Testis (tissue), 3 donors: ENCODE measurements around the gene SCN4A. TPM values are rescaled to one million over a fixed set of nuclear protein-coding genes. Genes with fewer than 3 reads are reported as not detected.
A peak's percentile ranks its signal among the peaks of the same experiment; 100 is the strongest.

Experiments
- DNase-seq: peaks from one replicate; pipeline ENCODE4 v3.0.0-alpha.2; 2019
- H3K27ac ChIP-seq, 2 donors: fragments of 200-600 bp; sonication (generic); one replicate each; pipeline ENCODE4 v1.5.1; 2019
- H3K27me3 ChIP-seq: fragments of 200-600 bp; sonication (generic); one replicate; pipeline ENCODE4 v1.5.1; 2019
- H3K36me3 ChIP-seq: fragments of 200-600 bp; sonication (generic); one replicate; pipeline ENCODE4 v1.5.1; 2017; ENCODE audit warnings: low read depth; ENCODE audit errors: missing control alignments
- H3K4me1 ChIP-seq: fragments of 200-600 bp; sonication (generic); one replicate; pipeline ENCODE4 v1.5.1; 2019
- H3K4me3 ChIP-seq, 2 donors: fragments of 200-600 bp; sonication (generic); one replicate each; pipeline ENCODE4 v1.5.1; 2017 to 2019
- H3K9me3 ChIP-seq: fragments of 200-600 bp; sonication (generic); one replicate; pipeline ENCODE4 v1.5.1; 2017
- POLR2A ChIP-seq: fragments of 450-650 bp; IDR thresholded peaks from one replicate; pipeline ENCODE4 v1.6.1; 2017; ENCODE audit warnings: antibody characterized with exemption, mild to moderate bottlenecking, moderate library complexity
- WGBS, 2 donors: methylation state at CpG; one replicate each; pipeline ENCODE4 v1.1.5; 2018; 5-methylcytosine and 5-hydroxymethylcytosine counted together
- intact Hi-C: fragments of 100-400 bp; cut with DNase I; formaldehyde crosslinking; loops from one replicate; pipeline ENCODE4 v1.15.1; 2023; ENCODE audit warnings: low total_unique reads
- polyA plus RNA-seq: library from polyadenylated mRNA; stranded (reverse); fragments of 350-450 nt; fragmentation: Illumina TruSeq; extraction: RNeasy Lipid Tissue Mini Kit (QIAGEN cat#74804); gene quantifications from one replicate; pipeline ENCODE4 v1.2.3, GENCODE V29; 2014; ENCODE audit warnings: low read depth, low replicate concordance; ENCODE audit not compliant: insufficient read depth
- total RNA-seq, 2 donors: library from RNA; depleted of rRNA; stranded (reverse); fragments of >200 nt; gene quantifications; one replicate each; pipeline ENCODE4 v1.2.3, GENCODE V29; 2016
- TF ChIP-seq, protein P1 (sequence below), 3 experiments: fragments of 450-650 bp in 2 of 3; fragments of 200-600 bp in 1 of 3; sonication (generic) in 1 of 3; IDR thresholded peaks; one replicate each; pipeline ENCODE4 v1.5.1; 2016 to 2019; ENCODE audit warnings: antibody characterized with exemption in 3 of 3, mild to moderate bottlenecking in 2 of 3, moderate library complexity in 1 of 3

Gene SCN4A
- total and polyA plus RNA-seq, 3 donors from 2014 or later, result 2.0 to 2.8 (median 2.3) TPM

DNA sequence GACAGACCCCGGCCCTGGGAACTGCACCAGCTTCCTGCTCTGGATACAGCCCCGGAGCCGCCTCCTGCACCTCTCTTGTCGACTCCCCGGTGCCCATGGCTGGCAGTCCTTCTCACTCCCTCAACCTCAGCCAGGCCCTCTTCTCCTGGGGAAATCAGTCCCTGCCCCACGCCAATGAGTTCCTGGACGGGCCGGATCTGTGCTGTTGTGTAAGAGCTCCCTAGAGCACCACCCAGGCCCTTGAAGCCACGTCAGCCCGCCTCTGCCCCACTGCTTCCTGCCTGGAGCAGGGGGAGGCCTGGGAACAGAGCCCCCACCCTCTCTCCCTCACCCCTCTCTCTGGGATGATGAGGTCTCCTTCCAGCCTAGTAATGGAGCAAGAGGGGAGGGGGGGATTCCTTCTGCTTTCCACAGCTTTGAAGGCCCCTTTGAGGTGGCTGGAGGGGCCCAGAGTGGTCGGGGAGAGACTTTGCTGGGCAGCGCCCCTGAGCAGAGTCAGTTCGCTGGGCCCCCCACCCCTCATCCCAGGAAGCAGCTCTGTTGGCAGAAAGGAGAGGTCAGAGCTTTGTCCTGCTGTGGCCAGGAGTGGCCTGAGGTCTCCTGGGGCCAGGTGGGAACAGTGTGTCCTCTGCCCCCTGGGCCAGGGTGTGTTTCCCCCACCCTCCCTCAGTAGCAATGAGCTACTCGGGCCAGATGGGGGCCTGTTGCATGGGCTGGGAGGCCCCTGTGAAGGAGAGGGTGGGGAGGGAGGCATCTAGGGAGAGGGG lies 29.2 kb upstream of the SCN4A start:
- Histone ChIP-seq H3K4me3 (no peak overlapping the region), H3K27ac (no peak overlapping the region), H3K36me3 (no peaks in the 10 kb centered on the region), H3K27me3 (no peaks in the 10 kb centered on the region), H3K4me1 (peaks cover 10% of the 10 kb centered on the region), H3K9me3 (no peaks in the 10 kb centered on the region)
- DNase-seq, result no peak
- intact Hi-C loops, result no loop called here
- TF ChIP-seq POLR2A, result no peak
- TF ChIP-seq, protein P1, sequence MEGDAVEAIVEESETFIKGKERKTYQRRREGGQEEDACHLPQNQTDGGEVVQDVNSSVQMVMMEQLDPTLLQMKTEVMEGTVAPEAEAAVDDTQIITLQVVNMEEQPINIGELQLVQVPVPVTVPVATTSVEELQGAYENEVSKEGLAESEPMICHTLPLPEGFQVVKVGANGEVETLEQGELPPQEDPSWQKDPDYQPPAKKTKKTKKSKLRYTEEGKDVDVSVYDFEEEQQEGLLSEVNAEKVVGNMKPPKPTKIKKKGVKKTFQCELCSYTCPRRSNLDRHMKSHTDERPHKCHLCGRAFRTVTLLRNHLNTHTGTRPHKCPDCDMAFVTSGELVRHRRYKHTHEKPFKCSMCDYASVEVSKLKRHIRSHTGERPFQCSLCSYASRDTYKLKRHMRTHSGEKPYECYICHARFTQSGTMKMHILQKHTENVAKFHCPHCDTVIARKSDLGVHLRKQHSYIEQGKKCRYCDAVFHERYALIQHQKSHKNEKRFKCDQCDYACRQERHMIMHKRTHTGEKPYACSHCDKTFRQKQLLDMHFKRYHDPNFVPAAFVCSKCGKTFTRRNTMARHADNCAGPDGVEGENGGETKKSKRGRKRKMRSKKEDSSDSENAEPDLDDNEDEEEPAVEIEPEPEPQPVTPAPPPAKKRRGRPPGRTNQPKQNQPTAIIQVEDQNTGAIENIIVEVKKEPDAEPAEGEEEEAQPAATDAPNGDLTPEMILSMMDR (IDR thresholded peaks at IDR 0.05), result no peak
- WGBS, 2 donors, result 67 to 80% methylated on average over 11 to 14 of the region's 14 CpGs

DNA sequence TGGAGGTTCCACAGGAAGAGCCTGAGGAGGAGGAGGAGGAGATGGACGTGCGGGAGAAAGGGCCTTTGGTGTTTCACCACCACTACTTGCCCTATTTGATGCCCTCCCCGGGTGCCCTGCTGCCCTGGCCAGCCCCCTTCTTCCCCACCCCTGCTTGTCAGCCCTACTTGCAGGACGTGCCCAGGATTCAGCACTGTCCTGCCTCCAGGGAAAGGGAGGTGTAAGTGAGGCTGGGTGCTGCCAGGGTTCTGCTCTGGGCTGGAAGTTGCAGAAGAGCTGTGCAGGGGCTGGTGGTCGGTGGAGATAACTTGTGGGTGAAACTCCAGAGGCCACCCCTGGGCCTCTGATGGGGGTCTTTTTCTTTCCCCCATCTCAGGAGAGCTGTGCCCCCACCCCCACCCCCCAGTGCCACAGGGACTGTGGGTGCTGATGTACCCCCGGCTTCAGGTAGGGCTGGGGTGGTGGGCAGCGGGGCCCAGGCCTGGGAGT lies 28.4 kb upstream of the SCN4A start:
- no peaks in the 10 kb centered on the region for H3K27me3 ChIP-seq
- TF ChIP-seq POLR2A, result no peak
- TF ChIP-seq, protein P1 (IDR thresholded peaks at IDR 0.05), result no peak

GRCh38 chr17:63999680-64000531 lies 27.2 kb upstream of the SCN4A start:
- Histone ChIP-seq H3K36me3 (no peaks in the 10 kb centered on the region), H3K9me3 (no peaks in the 10 kb centered on the region), H3K27ac (no peak overlapping the region), H3K4me1 (peaks cover 10% of the 10 kb centered on the region), H3K4me3 (no peak overlapping the region), H3K27me3 (no peaks in the 10 kb centered on the region)
- DNase-seq, result no peak
- WGBS, 2 donors, result 78 to 80% methylated on average over 25 of the region's 25 CpGs
- TF ChIP-seq, protein P1 (IDR thresholded peaks at IDR 0.05), result no peak
- TF ChIP-seq POLR2A, result no peak
- intact Hi-C loops, result no loop called here

More for the DNA sequence above, 28.4 kb upstream of the SCN4A start:
- Histone ChIP-seq H3K4me1 (peaks cover 10% of the 10 kb centered on the region), H3K27ac (no peak overlapping the region), H3K36me3 (no peaks in the 10 kb centered on the region), H3K9me3 (no peaks in the 10 kb centered on the region), H3K4me3 (no peak overlapping the region)
- intact Hi-C loops, result no loop called here
- 88 to 94% methylated on average over 5 to 7 of the region's 7 CpGs for WGBS, 2 donors
- DNase-seq, result no peak

GRCh38 chr17:63998721-63999679 lies 26.3 kb upstream of the SCN4A start:
- Histone ChIP-seq H3K4me3 (peak overlapping the region; percentile 55 to 70), H3K27ac (no peak overlapping the region), H3K4me1 (peaks cover 10% of the 10 kb centered on the region), H3K27me3 (no peaks in the 10 kb centered on the region), H3K9me3 (no peaks in the 10 kb centered on the region), H3K36me3 (no peaks in the 10 kb centered on the region)
- no peak for TF ChIP-seq POLR2A
- TF ChIP-seq, protein P1 (IDR thresholded peaks at IDR 0.05), result no peak
- intact Hi-C loops, result no loop called here
- 27 to 44% methylated on average over 7 to 26 of the region's 33 CpGs for WGBS, 2 donors
- DNase-seq, result no peak
